HUES48 (cell line): ENCODE data around the gene ARHGDIA.

Experiments used
- H3K27ac ChIP-seq: one replicate; pipeline ENCODE4 v1.7.0; 2013; ENCODE audit warnings: low read depth, low read length, inconsistent platforms
- H3K27me3 ChIP-seq: 2 replicates; pipeline ENCODE4 v1.6.1; 2013; ENCODE audit warnings: mild to moderate bottlenecking, low read length; ENCODE audit not compliant: control insufficient read depth, insufficient read depth
- H3K36me3 ChIP-seq: 2 replicates; pipeline ENCODE4 v1.6.1; 2013; ENCODE audit warnings: low read length; ENCODE audit not compliant: control insufficient read depth, insufficient read depth
- H3K4me1 ChIP-seq: 2 replicates; pipeline ENCODE4 v1.6.1; 2013; ENCODE audit warnings: mild to moderate bottlenecking, low read length; ENCODE audit not compliant: control insufficient read depth, insufficient read depth
- H3K4me3 ChIP-seq: 2 replicates; pipeline ENCODE4 v1.5.1; 2013; ENCODE audit warnings: mild to moderate bottlenecking, low read depth, low read length
- H3K9ac ChIP-seq: 2 replicates; pipeline ENCODE4 v1.6.1; 2013; ENCODE audit warnings: mild to moderate bottlenecking, low read depth, low read length, moderate library complexity
- H3K9me3 ChIP-seq: 2 replicates; pipeline ENCODE4 v1.6.1; 2013; ENCODE audit warnings: low read length; ENCODE audit not compliant: control insufficient read depth, insufficient read depth

Gene ARHGDIA

DNA sequence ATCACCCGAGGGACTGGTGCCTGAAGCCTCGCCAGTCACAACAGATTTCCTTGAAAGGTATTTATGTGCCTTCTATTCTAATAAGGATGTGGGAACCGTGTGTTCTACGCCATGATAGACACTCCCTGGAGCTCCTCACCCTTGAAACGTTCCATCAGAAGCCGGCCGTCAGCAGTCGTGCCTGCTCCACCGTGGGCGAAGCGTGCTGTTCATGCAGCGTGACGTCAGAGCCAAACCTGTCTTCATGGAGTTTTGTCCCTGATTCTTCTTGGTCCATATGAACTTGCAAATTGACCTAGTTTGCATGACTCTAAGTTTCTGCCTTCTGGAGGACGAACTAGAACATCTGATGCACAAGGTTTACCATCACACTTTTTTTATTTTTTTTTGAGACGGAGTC is 31.8 kb downstream of the ARHGDIA start:
- no peak overlapping the region for H3K27ac ChIP-seq
- no peaks in the 10 kb centered on the region for H3K9me3 ChIP-seq
- no peaks in the 10 kb centered on the region for H3K4me1 ChIP-seq

DNA sequence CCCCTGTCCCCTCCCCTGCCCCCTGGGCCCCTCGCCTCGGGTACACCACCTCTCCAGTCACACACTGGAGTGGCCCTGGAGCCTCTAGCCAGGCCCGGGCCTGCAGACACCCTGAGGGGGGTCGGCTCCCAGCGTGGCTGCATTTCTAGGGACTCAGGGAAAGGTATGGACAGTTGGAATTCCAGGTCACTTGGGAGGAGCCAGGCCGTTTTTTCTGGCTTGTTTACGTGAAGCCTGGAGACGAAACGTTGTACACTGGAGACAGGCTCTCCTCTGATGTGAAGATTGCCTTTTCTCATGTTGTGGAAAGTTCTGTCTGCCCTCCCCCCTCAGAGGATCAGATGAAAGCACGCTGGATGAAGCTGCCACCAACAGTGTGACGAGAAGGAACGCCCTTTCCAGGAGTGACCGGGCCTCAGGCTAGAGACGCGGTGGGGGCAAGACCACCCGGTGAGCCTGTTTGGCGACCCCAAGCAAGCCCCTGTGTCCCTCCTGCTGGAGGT is 32.3 kb downstream of the ARHGDIA start:
- Histone ChIP-seq H3K9ac (no peak overlapping the region), H3K4me1 (no peaks in the 10 kb centered on the region), H3K9me3 (no peaks in the 10 kb centered on the region), H3K36me3 (peaks cover 10% of the 10 kb centered on the region), H3K4me3 (no peak overlapping the region), H3K27me3 (no peaks in the 10 kb centered on the region), H3K27ac (no peak overlapping the region)

More for the DNA sequence above, 31.8 kb downstream of the ARHGDIA start:
- Histone ChIP-seq H3K9ac (no peak overlapping the region), H3K4me3 (no peak overlapping the region), H3K36me3 (peaks cover 15% of the 10 kb centered on the region), H3K27me3 (no peaks in the 10 kb centered on the region)

DNA sequence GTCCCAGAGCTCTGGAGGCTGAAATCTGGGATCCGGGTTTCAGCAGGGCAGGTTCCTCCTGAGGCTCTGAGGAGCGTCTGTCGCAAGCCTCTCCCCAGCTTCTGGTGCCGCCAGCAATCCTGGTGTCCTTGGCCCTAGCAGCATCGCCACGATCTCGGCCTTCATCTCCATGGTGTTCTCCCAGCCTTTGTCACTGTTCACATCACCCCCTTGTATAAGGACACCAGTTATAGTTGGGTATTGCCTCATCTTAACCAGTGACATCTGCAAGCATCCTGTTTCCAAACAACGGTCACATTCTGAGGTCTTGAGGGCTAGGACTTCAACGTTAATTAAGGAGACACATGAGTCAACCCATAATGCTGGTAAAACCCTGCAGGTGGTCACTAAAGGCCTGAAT is 33.5 kb downstream of the ARHGDIA start:
- Histone ChIP-seq H3K9ac (no peak overlapping the region), H3K9me3 (no peaks in the 10 kb centered on the region), H3K36me3 (no peaks in the 10 kb centered on the region; the same call in 1 of the 2 replicates), H3K27me3 (no peaks in the 10 kb centered on the region), H3K27ac (no peak overlapping the region), H3K4me1 (no peaks in the 10 kb centered on the region), H3K4me3 (no peak overlapping the region)

DNA sequence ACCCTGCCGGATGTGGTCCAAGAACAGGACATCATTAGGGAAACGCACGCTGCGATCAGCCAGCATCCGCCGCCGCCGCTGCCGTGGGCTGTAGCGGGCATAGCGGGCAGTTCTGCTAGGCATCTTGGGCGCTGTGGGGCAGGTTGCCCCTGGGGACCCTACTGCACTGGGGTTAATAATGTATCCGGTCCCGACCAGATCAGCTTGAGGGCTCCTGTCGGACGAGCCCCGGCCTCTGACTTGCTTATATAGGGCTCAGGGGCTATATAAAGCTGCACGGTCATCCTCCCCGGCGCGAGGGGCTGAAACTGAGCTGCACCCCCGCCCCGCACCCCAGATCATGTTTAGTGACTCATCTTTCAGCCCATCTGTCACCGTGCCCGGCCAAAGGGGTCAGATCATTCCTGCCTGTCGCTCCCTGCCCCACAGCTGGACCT is 36.3 kb downstream of the ARHGDIA start, which contains the start of gene PPP1R27:
Gene PPP1R27 (minus strand): TSS at position 220 of the 437 bp plus-strand sequence. CDS start 97 bp downstream, at position 123.
- peaks cover 8% of the 10 kb centered on the region for H3K4me1 ChIP-seq
- H3K9ac ChIP-seq = peak within 1 kb of the TSS; percentile 94
- H3K9me3 ChIP-seq = no peaks in the 10 kb centered on the region
- peak within 1 kb of the TSS; percentile 90 for H3K4me3 ChIP-seq
- H3K36me3 ChIP-seq = no peaks in the 10 kb centered on the region
- H3K27me3 ChIP-seq = no peaks in the 10 kb centered on the region
- peak within 1 kb of the TSS; percentile 94 for H3K27ac ChIP-seq

GRCh38 chr17:81833921-81834830 is 37.0 kb downstream of the ARHGDIA start:
- Histone ChIP-seq H3K9ac (peak overlapping the region; percentile 94), H3K27me3 (no peaks in the 10 kb centered on the region), H3K9me3 (no peaks in the 10 kb centered on the region), H3K4me1 (peaks cover 8% of the 10 kb centered on the region), H3K4me3 (peak overlapping the region; percentile 90), H3K36me3 (no peaks in the 10 kb centered on the region), H3K27ac (peak overlapping the region; percentile 94)

DNA sequence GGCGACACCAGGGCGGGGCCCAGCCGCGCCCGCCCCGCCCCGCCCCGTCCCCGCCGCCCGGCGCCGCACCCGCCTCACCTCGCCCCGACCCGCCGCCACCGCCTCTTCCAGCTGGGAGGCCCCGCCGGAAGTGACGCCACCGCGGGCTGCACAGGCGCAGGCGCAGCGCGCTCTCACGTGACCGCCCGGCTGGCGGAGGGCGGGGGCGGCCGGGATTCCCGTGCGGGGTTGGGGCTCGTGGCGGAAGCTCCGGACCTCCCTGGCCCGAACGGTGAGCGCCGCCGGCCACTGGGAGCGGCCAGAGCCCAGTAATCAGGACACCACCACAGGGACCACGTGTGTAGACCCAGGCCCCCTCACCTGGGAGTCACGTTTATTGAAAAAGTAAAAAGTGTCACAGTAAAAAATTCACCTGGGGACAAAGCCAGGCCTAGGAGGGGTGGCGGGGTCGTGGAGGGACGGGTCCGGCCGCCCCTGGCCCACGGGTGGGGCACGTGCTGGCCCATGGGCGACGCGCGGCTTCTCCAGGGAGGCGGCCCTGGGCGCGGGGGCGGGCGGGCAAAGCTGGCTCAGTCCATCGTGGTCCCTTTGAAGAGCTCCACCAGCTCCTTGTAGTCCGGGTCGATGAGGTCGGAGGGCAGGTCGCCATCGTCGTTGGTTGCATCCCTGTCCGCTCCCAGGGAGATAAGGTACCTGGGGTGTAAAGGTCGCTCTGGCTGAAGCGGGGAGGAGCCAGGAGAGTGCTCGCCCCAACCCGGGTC is 37.8 kb downstream of the ARHGDIA start, which contains the start of gene MCRIP1:
Gene MCRIP1 (minus strand): TSS at position 132 of the 761 bp plus-strand sequence. CDS start 8,785 bp downstream, outside the sequence.
- Histone ChIP-seq H3K4me3 (peak within 1 kb of the TSS; percentile 90), H3K9ac (peak within 1 kb of the TSS; percentile 94), H3K36me3 (no peaks in the 10 kb centered on the region), H3K27ac (peak within 1 kb of the TSS; percentile 94), H3K4me1 (peaks cover 8% of the 10 kb centered on the region), H3K27me3 (no peaks in the 10 kb centered on the region), H3K9me3 (no peaks in the 10 kb centered on the region)

- H3K4me1 ChIP-seq = peaks cover 8% of the 10 kb centered on the region
Observed at GRCh38 chr17:81832608-81833159, 38.5 kb downstream of the ARHGDIA start.

DNA sequence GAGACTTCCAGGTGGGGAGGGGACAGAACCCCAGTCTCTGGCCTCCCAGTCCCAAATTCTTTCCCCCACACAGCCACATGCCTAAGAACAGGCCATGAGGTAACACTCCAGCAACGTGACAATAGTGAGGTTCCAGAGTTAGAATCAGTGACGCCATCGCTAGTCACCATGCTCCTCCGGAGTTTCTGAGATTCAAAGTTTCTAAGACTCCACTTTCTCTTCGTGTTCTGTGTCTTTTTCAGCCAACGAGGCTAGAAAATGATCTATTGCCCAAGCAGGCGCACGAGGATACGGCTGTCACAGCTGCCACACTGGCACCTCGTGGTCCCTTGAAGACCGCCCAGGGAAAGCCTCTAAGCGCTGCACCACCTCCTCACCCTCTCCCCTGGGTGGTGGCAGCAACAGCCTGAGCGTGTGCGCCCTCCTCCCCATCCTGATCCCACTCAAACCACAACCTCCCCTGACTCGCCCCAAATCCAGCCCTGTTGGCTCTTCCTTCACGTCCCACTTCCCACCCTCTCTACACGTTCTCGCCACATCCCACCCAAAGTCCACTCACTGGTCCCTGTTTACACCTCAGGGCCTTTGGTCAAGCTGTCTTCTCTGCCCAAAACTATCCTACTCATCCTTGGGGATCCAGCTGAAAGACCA is 39.1 kb downstream of the ARHGDIA start:
- Histone ChIP-seq H3K4me3 (peak overlapping the region; percentile 88), H3K4me1 (peaks cover 8% of the 10 kb centered on the region), H3K27me3 (no peaks in the 10 kb centered on the region), H3K9me3 (no peaks in the 10 kb centered on the region), H3K9ac (peak overlapping the region; percentile 65; the same call in 1 of the 2 replicates), H3K36me3 (no peaks in the 10 kb centered on the region), H3K27ac (peak overlapping the region; percentile 68)

More at GRCh38 chr17:81832608-81833159, 38.5 kb downstream of the ARHGDIA start:
- Histone ChIP-seq H3K9me3 (no peaks in the 10 kb centered on the region), H3K27ac (peak overlapping the region; percentile 68), H3K4me3 (peak overlapping the region; percentile 88), H3K27me3 (no peaks in the 10 kb centered on the region), H3K9ac (peak overlapping the region; percentile 65; the same call in 1 of the 2 replicates), H3K36me3 (no peaks in the 10 kb centered on the region)

DNA sequence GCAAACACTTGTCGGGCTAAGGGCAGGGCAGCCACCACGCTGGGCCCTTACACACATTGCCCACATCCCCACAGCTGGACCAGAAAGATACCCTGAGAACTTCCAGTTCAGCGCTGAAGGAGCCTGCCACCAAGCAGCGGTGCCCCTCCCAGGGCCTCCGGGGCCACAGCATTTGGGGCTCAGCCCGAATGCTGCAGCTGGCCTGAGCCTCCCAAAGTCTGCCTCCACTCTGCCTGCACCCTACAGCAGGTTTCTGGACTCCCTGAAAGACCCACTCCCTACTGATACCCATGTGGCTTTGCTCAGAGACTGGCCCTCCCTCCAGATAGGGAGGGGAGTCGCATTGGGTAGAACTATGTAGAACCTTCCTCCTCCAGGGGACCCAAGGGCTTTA is 39.6 kb downstream of the ARHGDIA start:
- no peaks in the 10 kb centered on the region for H3K36me3 ChIP-seq
- H3K9ac ChIP-seq = no peak overlapping the region
- no peaks in the 10 kb centered on the region for H3K9me3 ChIP-seq
- H3K4me1 ChIP-seq = peaks cover 8% of the 10 kb centered on the region
- peak overlapping the region; percentile 88 for H3K4me3 ChIP-seq
- no peaks in the 10 kb centered on the region for H3K27me3 ChIP-seq
- H3K27ac ChIP-seq = no peak overlapping the region

- no peaks in the 10 kb centered on the region for H3K27me3 ChIP-seq
- H3K27ac ChIP-seq = no peak overlapping the region
- no peaks in the 10 kb centered on the region for H3K36me3 ChIP-seq
- H3K9me3 ChIP-seq = no peaks in the 10 kb centered on the region
- H3K9ac ChIP-seq = no peak overlapping the region
- H3K4me3 ChIP-seq = no peak overlapping the region
- peaks cover 8% of the 10 kb centered on the region for H3K4me1 ChIP-seq
Observed at GRCh38 chr17:81829858-81830257, 41.3 kb downstream of the ARHGDIA start.
